HG02870 (cell line): Measurements from ENCODE around the gene ZNF669.

Experiments used
- ATAC-seq: cut with Tn5 transposase; IDR thresholded peaks from one replicate; pipeline ENCODE4 v1.9.1; 2021; ENCODE audit warnings: mild to moderate bottlenecking, moderate library complexity; ENCODE audit not compliant: unreplicated experiment

The ZNF669 gene

GRCh38 chr1:247111700-247112478 is 7.7 kb upstream of the ZNF669 start:
- ATAC-seq, result no peak

GRCh38 chr1:247111259-247111699 is 7.1 kb upstream of the ZNF669 start:
- no peak for ATAC-seq

- ATAC-seq, result no peak
These were observed 6.6 kb upstream of the ZNF669 start for GRCh38 chr1:247110627-247111258.

- no peak for ATAC-seq
These were observed 3.5 kb upstream of the ZNF669 start for GRCh38 chr1:247107694-247108093.

GRCh38 chr1:247105966-247106365 is 1.8 kb upstream of the ZNF669 start:
- no peak for ATAC-seq

- no peak for ATAC-seq
These were observed 809 bp upstream of the ZNF669 start for GRCh38 chr1:247104965-247105364.

- no peak for ATAC-seq
These were observed 1.8 kb downstream of the ZNF669 start for GRCh38 chr1:247102381-247102780.

- no peak for ATAC-seq
These were observed 3.4 kb downstream of the ZNF669 start for GRCh38 chr1:247100676-247101279.

- ATAC-seq, result no peak
These were observed 7.2 kb downstream of the ZNF669 start for GRCh38 chr1:247096958-247097357.

- ATAC-seq, result no peak
These were observed 7.6 kb downstream of the ZNF669 start for GRCh38 chr1:247096544-247096943.

- no peak for ATAC-seq
These were observed 8.0 kb downstream of the ZNF669 start for GRCh38 chr1:247096112-247096511.

- no peak for ATAC-seq
These were observed 13.7 kb downstream of the ZNF669 start for GRCh38 chr1:247090455-247090854.

- no peak for ATAC-seq
These were observed 14.4 kb downstream of the ZNF669 start for GRCh38 chr1:247089616-247090375.

- ATAC-seq, result no peak
These were observed 15.2 kb downstream of the ZNF669 start for GRCh38 chr1:247088967-247089366.

GRCh38 chr1:247087256-247087655 is 16.9 kb downstream of the ZNF669 start:
- no peak for ATAC-seq

GRCh38 chr1:247085310-247085709 is 18.8 kb downstream of the ZNF669 start:
- ATAC-seq, result no peak

- ATAC-seq, result no peak
These were observed 19.4 kb downstream of the ZNF669 start for GRCh38 chr1:247084771-247085170.

GRCh38 chr1:247079141-247079874 is 24.8 kb downstream of the ZNF669 start:
- no peak for ATAC-seq

- peak; percentile 99 for ATAC-seq
These were observed 25.7 kb downstream of the ZNF669 start, which contains the start of gene ZNF670 for GRCh38 chr1:247078258-247079140. ZNF670 (minus strand) TSS chr1:247078811; CDS start chr1:247078596, 215 bp downstream.

- ATAC-seq, result no peak
These were observed 26.3 kb downstream of the ZNF669 start for GRCh38 chr1:247077876-247078257.
